Kidney (tissue), 14 donors: ENCODE results near the gene PGPEP1. TPM values are rescaled to one million over a fixed set of nuclear protein-coding genes. Genes with fewer than 3 reads are reported as not detected.

Experiments
- DNase-seq, 5 donors: peaks; one replicate each; pipeline ENCODE4 v3.0.0-alpha.2; 2013 to 2020
- FAIRE-seq: peaks from 2 replicates; lab custom pipeline; 2012; peaks lifted over from hg19 to GRCh38; lab: Jason Lieb, UNC
- H3K27ac ChIP-seq, 2 donors: one replicate each; pipeline ENCODE4 v1.7.0; 2013; ENCODE audit warnings: low read depth in 2 of 2, low read length in 2 of 2, inconsistent platforms in 1 of 2
- H3K27me3 ChIP-seq: one replicate; pipeline ENCODE4 v1.7.1; 2013; ENCODE audit warnings: low read length, inconsistent platforms; ENCODE audit not compliant: control insufficient read depth, insufficient read depth
- H3K36me3 ChIP-seq, 3 donors: one replicate each; pipeline versions ENCODE4 v1.7.0 to v1.7.1; 2013; ENCODE audit warnings: low read length in 3 of 3, control low read depth in 1 of 3, inconsistent platforms in 1 of 3; ENCODE audit not compliant: insufficient read depth in 3 of 3, control insufficient read depth in 2 of 3
- H3K4me1 ChIP-seq, 3 donors: one replicate each; pipeline versions ENCODE4 v1.7.0 to v1.7.1; 2013; ENCODE audit warnings: low read length in 3 of 3, inconsistent platforms in 1 of 3, low read depth in 1 of 3; ENCODE audit not compliant: control insufficient read depth in 2 of 3, insufficient read depth in 2 of 3
- H3K4me3 ChIP-seq, 3 donors: one replicate each; pipeline versions ENCODE4 v1.7.0 to v1.8.1; 2013; ENCODE audit warnings: low read length in 3 of 3, control low read depth in 1 of 3, inconsistent platforms in 1 of 3
- H3K9ac ChIP-seq, 3 donors: one replicate each; pipeline versions ENCODE4 v1.7.0 to v1.7.1; 2013; ENCODE audit warnings: low read length in 3 of 3, control low read depth in 1 of 3, inconsistent platforms in 1 of 3
- H3K9me3 ChIP-seq, 3 donors: one replicate each; pipeline versions ENCODE4 v1.7.0 to v1.7.1; 2013; ENCODE audit warnings: low read length in 3 of 3, control low read depth in 1 of 3, inconsistent platforms in 1 of 3; ENCODE audit not compliant: control insufficient read depth in 2 of 3, insufficient read depth in 1 of 3
- intact Hi-C: fragments of 100-400 bp; cut with DNase I; formaldehyde crosslinking; loops from one replicate; pipeline ENCODE4 v1.11.1; 2022
- polyA plus RNA-seq: library from polyadenylated mRNA; stranded (reverse); fragments of 350-450 nt; fragmentation: Illumina TruSeq; extraction: RNeasy Lipid Tissue Mini Kit (QIAGEN cat#74804); gene quantifications from one replicate; pipeline ENCODE4 v1.2.3, GENCODE V29; 2014; ENCODE audit warnings: low read depth, low replicate concordance; ENCODE audit not compliant: insufficient read depth
- total RNA-seq: library from RNA; stranded (reverse); fragmentation: NEBNext Ultra II Directional; extraction: Animal tissue kit (Norgen Biotek cat#: 25700); gene quantifications from one replicate; pipeline ENCODE4 v1.2.1, GENCODE V29; 2021
- TF ChIP-seq, protein P1 (sequence below): IDR thresholded peaks from 3 replicates; pipeline ENCODE4 v1.5.1; 2012; ENCODE audit warnings: mild to moderate bottlenecking, moderate library complexity, borderline replicate concordance; ENCODE audit not compliant: insufficient read depth; ENCODE audit errors: extremely low read depth
- donor health status: control.
- donor health status: control.
- donor health status: control.
- donor health status: control.
- donor health status: control.
- donor health status: DM: yes; HTN: yes; CAD: no.
- donor health status: Normal renal cell carcinoma (clear cell type).

The PGPEP1 gene
- total and polyA plus RNA-seq, 2 donors from 2014 or later: 54.5 to 76.1 TPM

DNA sequence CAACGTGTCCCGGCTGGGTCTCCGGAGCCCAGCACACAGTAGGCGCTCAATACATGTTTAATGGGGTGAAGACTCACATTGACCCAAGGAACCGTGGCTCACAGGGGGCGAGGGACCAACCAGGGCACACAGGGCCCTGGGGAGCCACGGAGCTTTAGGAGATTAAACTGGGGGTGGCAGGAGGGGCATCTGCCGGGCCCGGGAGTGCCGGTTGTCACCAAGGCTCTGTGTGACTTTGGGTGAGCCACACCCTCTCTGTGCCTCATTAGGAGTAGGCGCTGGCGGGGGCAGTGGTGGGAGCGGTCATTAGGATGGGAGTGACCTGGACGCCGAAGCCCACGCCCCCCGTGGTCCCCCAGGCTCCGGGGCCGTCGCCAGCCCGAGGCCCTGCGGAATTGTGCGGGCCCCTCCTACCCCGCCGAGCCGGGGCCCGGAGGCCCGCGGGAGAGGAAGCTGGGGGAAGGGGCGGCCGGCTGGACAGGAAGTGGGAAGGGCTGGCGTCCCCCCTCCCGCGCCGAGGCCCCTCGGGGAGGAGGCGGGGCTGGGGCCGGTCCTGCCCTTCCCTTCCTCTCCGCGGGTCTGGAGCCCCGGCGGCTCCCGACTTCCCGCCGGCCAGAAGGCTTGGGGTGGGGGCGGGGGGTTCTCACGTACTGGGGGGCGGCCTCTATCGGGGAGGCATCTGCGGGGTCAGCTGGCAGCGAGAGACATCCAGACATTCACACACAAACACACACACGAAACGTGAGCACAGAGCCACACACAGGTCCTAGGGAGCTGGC, 77.0 kb downstream of the PGPEP1 start:
- Histone ChIP-seq H3K4me3 (peak overlapping the region in 2 of 3 donors; percentile 39 to 52), H3K36me3 (no peaks in the 10 kb centered on the region), H3K27ac (peak overlapping the region; percentile 82 to 95), H3K9ac (peak overlapping the region in 2 of 3 donors; percentile 26 to 69), H3K27me3 (no peaks in the 10 kb centered on the region), H3K9me3 (no peaks in the 10 kb centered on the region), H3K4me1 (peaks cover 3 to 39% (median 11%) of the 10 kb centered on the region in 3 donors)
- intact Hi-C loops: no loop called here
- no peak for FAIRE-seq
- DNase-seq: peak; percentile 86 to 96 (median 92)
- TF ChIP-seq, protein P1, sequence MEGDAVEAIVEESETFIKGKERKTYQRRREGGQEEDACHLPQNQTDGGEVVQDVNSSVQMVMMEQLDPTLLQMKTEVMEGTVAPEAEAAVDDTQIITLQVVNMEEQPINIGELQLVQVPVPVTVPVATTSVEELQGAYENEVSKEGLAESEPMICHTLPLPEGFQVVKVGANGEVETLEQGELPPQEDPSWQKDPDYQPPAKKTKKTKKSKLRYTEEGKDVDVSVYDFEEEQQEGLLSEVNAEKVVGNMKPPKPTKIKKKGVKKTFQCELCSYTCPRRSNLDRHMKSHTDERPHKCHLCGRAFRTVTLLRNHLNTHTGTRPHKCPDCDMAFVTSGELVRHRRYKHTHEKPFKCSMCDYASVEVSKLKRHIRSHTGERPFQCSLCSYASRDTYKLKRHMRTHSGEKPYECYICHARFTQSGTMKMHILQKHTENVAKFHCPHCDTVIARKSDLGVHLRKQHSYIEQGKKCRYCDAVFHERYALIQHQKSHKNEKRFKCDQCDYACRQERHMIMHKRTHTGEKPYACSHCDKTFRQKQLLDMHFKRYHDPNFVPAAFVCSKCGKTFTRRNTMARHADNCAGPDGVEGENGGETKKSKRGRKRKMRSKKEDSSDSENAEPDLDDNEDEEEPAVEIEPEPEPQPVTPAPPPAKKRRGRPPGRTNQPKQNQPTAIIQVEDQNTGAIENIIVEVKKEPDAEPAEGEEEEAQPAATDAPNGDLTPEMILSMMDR: no peak

DNA sequence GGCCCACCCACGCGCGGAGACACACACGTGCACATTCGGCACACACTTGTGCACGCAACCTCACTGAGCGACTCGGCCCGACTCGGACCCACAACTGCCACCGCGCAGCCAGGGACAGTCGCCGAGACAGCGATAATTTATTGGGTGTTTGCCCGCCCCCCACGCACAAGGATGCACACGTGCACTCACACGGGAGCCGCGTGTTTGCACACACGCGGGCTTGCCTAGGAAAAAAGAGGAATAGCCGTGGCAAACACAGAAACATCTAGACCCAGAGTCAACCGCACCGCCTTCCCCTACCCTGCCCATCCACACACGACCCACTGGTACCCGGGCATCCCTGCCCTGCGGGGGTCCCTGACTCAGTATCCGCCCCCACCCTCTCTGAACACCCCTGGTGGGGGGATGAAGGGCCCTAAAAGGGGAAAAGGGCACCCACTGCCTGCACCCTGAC, 77.7 kb downstream of the PGPEP1 start:
- Histone ChIP-seq H3K36me3 (no peaks in the 10 kb centered on the region), H3K9me3 (no peaks in the 10 kb centered on the region), H3K4me1 (peaks cover 3 to 39% (median 11%) of the 10 kb centered on the region in 3 donors), H3K27ac (peak overlapping the region; percentile 82 to 95), H3K27me3 (no peaks in the 10 kb centered on the region), H3K4me3 (peak overlapping the region in 2 of 3 donors; percentile 23 to 52), H3K9ac (peak overlapping the region in 1 of 3 donors; percentile 21)
- FAIRE-seq: no peak
- TF ChIP-seq, protein P1: no peak
- intact Hi-C loops: no loop called here
- DNase-seq: peak in 2 of 5 donors; percentile 84 to 89

GRCh38 chr19:18418483-18419194, 78.2 kb downstream of the PGPEP1 start:
- no peak for FAIRE-seq
- Histone ChIP-seq H3K4me1 (peaks cover 3 to 41% (median 11%) of the 10 kb centered on the region in 3 donors), H3K9me3 (no peaks in the 10 kb centered on the region), H3K36me3 (no peaks in the 10 kb centered on the region), H3K9ac (peak overlapping the region in 2 of 3 donors; percentile 21 to 27), H3K27ac (peak overlapping the region; percentile 82 to 95), H3K4me3 (peak overlapping the region; percentile 43 to 52 (median 45)), H3K27me3 (no peaks in the 10 kb centered on the region)
- TF ChIP-seq, protein P1: no peak
- intact Hi-C loops: no loop called here
- peak in 2 of 5 donors; percentile 86 to 87 for DNase-seq
